ENCODE data around the gene ALK. TPM values are rescaled to one million over a fixed set of nuclear protein-coding genes. Genes with fewer than 3 reads are reported as not detected.
A peak's percentile ranks its signal among the peaks of the same experiment; 100 is the strongest.

ALK gene
- total RNA-seq, 1 donor, result under 0.01 TPM

- Histone ChIP-seq H3K4me1 (ENCODE audit: insufficient read depth, low read length) (no peaks in the 10 kb centered on the region), H2AFZ (ENCODE audit: low read length) (no peak overlapping the region), H4K20me1 (ENCODE audit: insufficient read depth, low read length) (no peaks in the 10 kb centered on the region), H3K4me2 (ENCODE audit: insufficient read depth, low read length) (no peak overlapping the region), H3K4me3 (ENCODE audit: insufficient read depth, low read length) (no peak overlapping the region), H3K27ac (ENCODE audit: low read depth, low read length) (no peak overlapping the region), H3K9me3 (ENCODE audit: low read depth, low read length) (no peaks in the 10 kb centered on the region), H3K27me3 (ENCODE audit: insufficient read depth, low read length) (no peaks in the 10 kb centered on the region), H3K79me2 (ENCODE audit: insufficient read depth, low read length) (no peaks in the 10 kb centered on the region), H3K36me3 (ENCODE audit: insufficient read depth, low read length) (no peaks in the 10 kb centered on the region)
- TF ChIP-seq, protein P1, sequence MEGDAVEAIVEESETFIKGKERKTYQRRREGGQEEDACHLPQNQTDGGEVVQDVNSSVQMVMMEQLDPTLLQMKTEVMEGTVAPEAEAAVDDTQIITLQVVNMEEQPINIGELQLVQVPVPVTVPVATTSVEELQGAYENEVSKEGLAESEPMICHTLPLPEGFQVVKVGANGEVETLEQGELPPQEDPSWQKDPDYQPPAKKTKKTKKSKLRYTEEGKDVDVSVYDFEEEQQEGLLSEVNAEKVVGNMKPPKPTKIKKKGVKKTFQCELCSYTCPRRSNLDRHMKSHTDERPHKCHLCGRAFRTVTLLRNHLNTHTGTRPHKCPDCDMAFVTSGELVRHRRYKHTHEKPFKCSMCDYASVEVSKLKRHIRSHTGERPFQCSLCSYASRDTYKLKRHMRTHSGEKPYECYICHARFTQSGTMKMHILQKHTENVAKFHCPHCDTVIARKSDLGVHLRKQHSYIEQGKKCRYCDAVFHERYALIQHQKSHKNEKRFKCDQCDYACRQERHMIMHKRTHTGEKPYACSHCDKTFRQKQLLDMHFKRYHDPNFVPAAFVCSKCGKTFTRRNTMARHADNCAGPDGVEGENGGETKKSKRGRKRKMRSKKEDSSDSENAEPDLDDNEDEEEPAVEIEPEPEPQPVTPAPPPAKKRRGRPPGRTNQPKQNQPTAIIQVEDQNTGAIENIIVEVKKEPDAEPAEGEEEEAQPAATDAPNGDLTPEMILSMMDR (IDR thresholded peaks at IDR 0.05; ENCODE audit: extremely low read depth, low read depth, low read length), result no peak
- DNase-seq (ENCODE audit: insufficient read length, low spot score, missing footprints), result no peak
Observed at GRCh38 chr2:29326926-29327325, 594.5 kb downstream of the ALK start.

DNA sequence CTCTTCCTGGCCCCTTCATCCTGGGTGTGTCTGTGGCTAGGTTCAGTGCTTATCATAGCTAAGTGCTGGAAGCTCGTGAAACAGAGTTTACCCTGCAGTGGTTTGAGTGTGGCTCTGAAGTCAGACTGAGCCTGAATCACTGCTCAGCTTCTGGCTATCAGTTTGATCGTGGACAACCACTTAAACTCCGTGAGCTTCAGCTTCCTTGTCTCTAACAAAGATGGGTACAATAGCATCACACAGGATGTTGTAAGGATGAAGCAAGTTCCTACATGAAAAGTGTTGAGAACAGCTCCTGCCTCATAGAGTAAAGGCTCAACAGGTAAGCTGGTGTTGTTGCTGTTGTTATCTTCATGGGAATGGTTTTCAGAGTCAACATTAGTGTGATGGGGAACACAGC, 595.8 kb downstream of the ALK start:
- DNase-seq (ENCODE audit: insufficient read length, low spot score, missing footprints), result peak; percentile 72
- H3K27me3 ChIP-seq (ENCODE audit: insufficient read depth, low read length), result no peaks in the 10 kb centered on the region
- TF ChIP-seq, protein P1 (IDR thresholded peaks at IDR 0.05; ENCODE audit: extremely low read depth, low read depth, low read length), result no peak
- H3K9me3 ChIP-seq (ENCODE audit: low read depth, low read length), result no peaks in the 10 kb centered on the region
- H3K79me2 ChIP-seq (ENCODE audit: insufficient read depth, low read length), result no peaks in the 10 kb centered on the region
- no peaks in the 10 kb centered on the region for H3K4me1 ChIP-seq (ENCODE audit: insufficient read depth, low read length)
- H4K20me1 ChIP-seq (ENCODE audit: insufficient read depth, low read length), result no peaks in the 10 kb centered on the region
- H2AFZ ChIP-seq (ENCODE audit: low read length), result no peak overlapping the region
- H3K36me3 ChIP-seq (ENCODE audit: insufficient read depth, low read length), result no peaks in the 10 kb centered on the region
- no peak overlapping the region for H3K4me2 ChIP-seq (ENCODE audit: insufficient read depth, low read length)
- H3K27ac ChIP-seq (ENCODE audit: low read depth, low read length), result no peak overlapping the region
- H3K4me3 ChIP-seq (ENCODE audit: insufficient read depth, low read length), result no peak overlapping the region

GRCh38 chr2:29323961-29324360, 597.4 kb downstream of the ALK start:
- no peak overlapping the region for H3K4me2 ChIP-seq (ENCODE audit: insufficient read depth, low read length)
- no peak for DNase-seq (ENCODE audit: insufficient read length, low spot score, missing footprints)
- TF ChIP-seq, protein P1 (IDR thresholded peaks at IDR 0.05; ENCODE audit: extremely low read depth, low read depth, low read length), result no peak

DNA sequence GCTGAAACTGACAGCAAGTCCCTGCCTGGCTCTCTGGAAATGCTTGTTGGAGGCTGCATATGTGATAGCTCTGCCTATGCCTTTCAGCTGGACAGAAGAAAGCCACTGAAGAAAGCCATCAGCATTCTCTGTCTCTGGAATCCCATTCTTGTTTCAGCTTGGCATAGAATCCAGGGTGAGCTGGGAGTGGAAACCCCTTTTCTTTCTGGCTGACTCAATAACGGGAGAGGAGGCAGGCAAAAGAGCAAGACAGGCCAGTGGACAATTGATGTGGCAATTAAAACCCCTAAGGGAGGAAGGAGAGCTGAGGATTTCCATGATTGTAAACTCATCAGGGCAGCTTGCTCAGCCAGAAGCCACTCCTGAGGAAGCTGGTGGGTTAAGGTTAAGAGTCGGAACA, 598.1 kb downstream of the ALK start:
- H3K4me3 ChIP-seq (ENCODE audit: insufficient read depth, low read length), result no peak overlapping the region
- H3K79me2 ChIP-seq (ENCODE audit: insufficient read depth, low read length), result no peaks in the 10 kb centered on the region
- no peaks in the 10 kb centered on the region for H3K9me3 ChIP-seq (ENCODE audit: low read depth, low read length)
- H3K27me3 ChIP-seq (ENCODE audit: insufficient read depth, low read length), result no peaks in the 10 kb centered on the region
- no peak for DNase-seq (ENCODE audit: insufficient read length, low spot score, missing footprints)
- H3K4me2 ChIP-seq (ENCODE audit: insufficient read depth, low read length), result no peak overlapping the region
- no peaks in the 10 kb centered on the region for H3K36me3 ChIP-seq (ENCODE audit: insufficient read depth, low read length)
- H3K4me1 ChIP-seq (ENCODE audit: insufficient read depth, low read length), result no peaks in the 10 kb centered on the region
- TF ChIP-seq, protein P1 (IDR thresholded peaks at IDR 0.05; ENCODE audit: extremely low read depth, low read depth, low read length), result no peak
- H3K27ac ChIP-seq (ENCODE audit: low read depth, low read length), result no peak overlapping the region
- no peaks in the 10 kb centered on the region for H4K20me1 ChIP-seq (ENCODE audit: insufficient read depth, low read length)
- H2AFZ ChIP-seq (ENCODE audit: low read length), result no peak overlapping the region

More at GRCh38 chr2:29323961-29324360, 597.4 kb downstream of the ALK start:
- H3K79me2 ChIP-seq (ENCODE audit: insufficient read depth, low read length), result no peaks in the 10 kb centered on the region
- no peaks in the 10 kb centered on the region for H3K27me3 ChIP-seq (ENCODE audit: insufficient read depth, low read length)
- H4K20me1 ChIP-seq (ENCODE audit: insufficient read depth, low read length), result no peaks in the 10 kb centered on the region
- no peaks in the 10 kb centered on the region for H3K36me3 ChIP-seq (ENCODE audit: insufficient read depth, low read length)
- no peak overlapping the region for H2AFZ ChIP-seq (ENCODE audit: low read length)
- H3K27ac ChIP-seq (ENCODE audit: low read depth, low read length), result no peak overlapping the region
- H3K4me3 ChIP-seq (ENCODE audit: insufficient read depth, low read length), result no peak overlapping the region
- no peaks in the 10 kb centered on the region for H3K4me1 ChIP-seq (ENCODE audit: insufficient read depth, low read length)
- no peaks in the 10 kb centered on the region for H3K9me3 ChIP-seq (ENCODE audit: low read depth, low read length)

Data from osteoblast (primary cell).